ENCODE results near the gene ZNF76. TPM values are rescaled to one million over a fixed set of nuclear protein-coding genes. Genes with fewer than 3 reads are reported as not detected.

The ZNF76 gene
- total RNA-seq, 4 donors from 2014 or later, result 24.5 to 33.0 (median 26.5) TPM

DNA sequence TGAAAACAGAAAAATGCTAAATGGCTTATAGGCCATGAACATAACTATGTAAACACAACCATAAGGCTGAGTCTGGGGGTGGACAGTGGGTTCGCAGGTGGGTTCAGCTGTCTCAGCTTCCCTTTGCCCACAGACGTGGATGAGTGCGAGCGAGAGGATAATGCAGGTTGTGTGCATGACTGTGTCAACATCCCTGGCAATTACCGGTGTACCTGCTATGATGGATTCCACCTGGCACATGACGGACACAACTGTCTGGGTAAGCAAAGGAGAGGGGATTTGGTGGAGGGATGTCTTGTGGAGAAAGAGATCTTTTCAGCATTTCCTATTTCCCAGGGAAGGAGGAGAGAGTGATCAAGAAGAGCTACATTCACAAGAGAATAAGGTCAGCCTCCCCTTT, 31.1 kb upstream of the ZNF76 start:
- TF ChIP-seq, protein P1, sequence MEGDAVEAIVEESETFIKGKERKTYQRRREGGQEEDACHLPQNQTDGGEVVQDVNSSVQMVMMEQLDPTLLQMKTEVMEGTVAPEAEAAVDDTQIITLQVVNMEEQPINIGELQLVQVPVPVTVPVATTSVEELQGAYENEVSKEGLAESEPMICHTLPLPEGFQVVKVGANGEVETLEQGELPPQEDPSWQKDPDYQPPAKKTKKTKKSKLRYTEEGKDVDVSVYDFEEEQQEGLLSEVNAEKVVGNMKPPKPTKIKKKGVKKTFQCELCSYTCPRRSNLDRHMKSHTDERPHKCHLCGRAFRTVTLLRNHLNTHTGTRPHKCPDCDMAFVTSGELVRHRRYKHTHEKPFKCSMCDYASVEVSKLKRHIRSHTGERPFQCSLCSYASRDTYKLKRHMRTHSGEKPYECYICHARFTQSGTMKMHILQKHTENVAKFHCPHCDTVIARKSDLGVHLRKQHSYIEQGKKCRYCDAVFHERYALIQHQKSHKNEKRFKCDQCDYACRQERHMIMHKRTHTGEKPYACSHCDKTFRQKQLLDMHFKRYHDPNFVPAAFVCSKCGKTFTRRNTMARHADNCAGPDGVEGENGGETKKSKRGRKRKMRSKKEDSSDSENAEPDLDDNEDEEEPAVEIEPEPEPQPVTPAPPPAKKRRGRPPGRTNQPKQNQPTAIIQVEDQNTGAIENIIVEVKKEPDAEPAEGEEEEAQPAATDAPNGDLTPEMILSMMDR (IDR thresholded peaks at IDR 0.05; ENCODE audit: low read depth), result no peak

DNA sequence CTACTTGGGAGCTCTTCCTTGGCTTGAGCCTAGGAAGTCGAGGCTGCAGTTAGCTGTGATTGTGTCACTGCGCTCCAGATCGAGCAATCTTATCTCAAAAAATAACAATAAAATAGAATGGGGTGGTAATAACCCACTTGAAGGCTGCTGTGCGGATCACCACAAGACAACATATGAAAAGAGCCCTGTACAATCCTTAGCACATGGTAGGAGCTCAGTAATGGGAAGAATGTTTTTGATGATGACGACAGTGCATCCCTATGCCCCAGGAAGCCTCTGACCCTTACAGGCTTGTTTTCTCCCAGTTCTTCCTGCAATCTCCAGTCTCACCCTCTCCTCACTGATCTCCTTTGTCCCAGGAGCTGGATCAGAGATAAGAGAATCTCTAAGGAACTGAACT, 30.2 kb upstream of the ZNF76 start:
- TF ChIP-seq, protein P1 (IDR thresholded peaks at IDR 0.05; ENCODE audit: low read depth), result no peak

DNA sequence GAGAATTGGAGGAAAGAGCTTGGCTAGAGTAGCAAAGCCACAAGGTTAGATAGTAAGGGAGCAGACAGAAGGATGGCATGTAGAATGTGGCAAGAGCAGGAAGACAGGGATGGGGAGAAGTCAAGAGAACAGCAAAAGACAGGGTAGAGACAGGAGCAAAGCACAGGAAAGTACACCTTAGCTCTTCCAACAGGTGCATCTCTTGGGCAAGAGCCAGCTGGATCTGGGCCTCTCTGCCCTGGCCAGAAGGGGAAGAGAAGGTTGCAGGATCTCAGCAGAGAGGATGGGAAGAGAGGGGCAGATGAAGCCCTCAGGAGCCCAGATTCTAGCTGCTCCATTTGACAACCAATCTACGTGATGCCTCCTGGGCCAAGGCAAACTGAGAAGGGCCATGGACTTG, 29.0 kb upstream of the ZNF76 start:
- TF ChIP-seq, protein P1 (IDR thresholded peaks at IDR 0.05; ENCODE audit: low read depth), result no peak

DNA sequence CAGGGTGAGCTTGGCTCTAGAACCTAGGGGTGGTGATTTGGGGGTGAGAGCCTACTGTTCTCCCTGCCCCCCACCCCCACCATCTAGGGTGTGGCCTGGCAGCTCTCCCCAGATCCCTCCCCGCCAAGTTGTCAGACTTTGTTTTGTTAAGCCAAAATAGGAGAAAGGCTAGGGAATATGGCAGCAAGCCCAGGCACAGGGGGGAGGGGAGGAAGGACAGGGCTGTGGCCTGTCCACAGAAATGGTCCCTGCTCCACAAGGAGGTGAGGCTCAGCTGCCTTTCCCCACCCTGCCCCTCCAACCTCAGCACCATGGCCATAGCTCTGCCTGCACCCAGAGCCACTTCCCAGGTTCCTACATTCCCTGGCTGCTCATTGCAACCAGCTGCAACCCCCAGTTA, 28.6 kb upstream of the ZNF76 start:
- TF ChIP-seq, protein P1 (IDR thresholded peaks at IDR 0.05; ENCODE audit: low read depth), result no peak

DNA sequence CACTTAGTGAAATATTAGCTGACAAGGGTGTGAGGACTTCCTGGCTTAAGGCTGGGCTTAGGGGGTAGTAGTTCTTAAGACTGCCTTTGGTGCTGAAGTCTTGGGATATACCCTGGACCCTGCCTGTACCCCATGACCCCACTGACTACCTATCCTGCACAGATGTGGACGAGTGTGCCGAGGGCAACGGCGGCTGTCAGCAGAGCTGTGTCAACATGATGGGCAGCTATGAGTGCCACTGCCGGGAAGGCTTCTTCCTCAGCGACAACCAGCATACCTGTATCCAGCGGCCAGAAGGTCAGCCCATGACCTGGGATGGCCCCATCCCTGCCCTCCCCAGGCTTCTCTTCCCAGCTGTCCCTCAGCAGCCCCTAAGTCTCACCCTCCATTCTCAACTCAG, 28.0 kb upstream of the ZNF76 start:
- TF ChIP-seq, protein P1 (IDR thresholded peaks at IDR 0.05; ENCODE audit: low read depth), result no peak

DNA sequence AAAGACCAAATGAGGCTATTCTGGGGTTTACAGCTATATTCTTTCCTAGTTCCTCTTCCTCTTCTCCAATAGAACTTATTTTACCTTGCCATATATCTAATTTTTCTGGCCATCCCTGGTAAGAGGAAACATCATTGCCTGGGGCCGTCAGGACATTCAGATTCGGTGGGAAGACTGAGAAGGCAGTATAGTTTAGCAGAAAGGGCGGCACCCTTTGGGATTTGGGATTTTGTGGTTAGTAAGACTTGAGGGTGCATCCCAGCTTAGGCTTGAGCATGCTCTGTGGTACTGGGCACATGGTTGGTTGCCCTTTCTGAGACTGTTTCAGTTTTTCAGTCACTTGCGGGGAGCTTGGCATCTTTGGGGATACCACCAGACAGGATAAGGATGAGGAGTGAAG, 24.6 kb upstream of the ZNF76 start:
- TF ChIP-seq, protein P1 (IDR thresholded peaks at IDR 0.05; ENCODE audit: low read depth), result no peak

DNA sequence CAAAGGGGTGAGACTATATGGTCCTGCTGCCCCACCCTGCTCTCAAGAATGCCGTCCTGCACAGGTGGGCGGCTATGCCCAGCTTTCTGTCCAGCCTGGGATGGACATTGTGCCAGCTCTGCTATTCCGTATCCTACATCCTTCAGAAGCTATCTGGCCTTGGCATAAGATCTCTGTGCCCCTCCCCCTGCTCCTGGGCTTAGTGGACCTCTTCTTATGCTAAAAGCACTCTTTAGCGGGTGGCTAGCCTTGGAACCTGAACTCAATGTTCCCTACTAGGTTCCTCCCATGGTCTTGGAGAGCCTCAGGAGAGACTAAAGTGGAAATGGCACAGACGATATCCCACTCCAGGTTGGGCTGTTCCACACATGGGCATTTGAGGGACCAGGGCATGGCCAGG, 23.3 kb upstream of the ZNF76 start:
- TF ChIP-seq, protein P1 (IDR thresholded peaks at IDR 0.05; ENCODE audit: low read depth), result no peak
